Tibial nerve (tissue), 4 donors: ENCODE results near the gene ASF1A. TPM values are rescaled to one million over a fixed set of nuclear protein-coding genes. Genes with fewer than 3 reads are reported as not detected.

ENCODE experiments used
- DNase-seq, 2 donors: peaks; one replicate each; pipeline ENCODE4 v3.0.0-alpha.2; 2019; ENCODE audit warnings: low spot score in 2 of 2
- H3K27ac ChIP-seq, 4 donors: fragments of 200-600 bp; sonication (generic) in 3 of 4; one replicate each; pipeline ENCODE4 v1.5.1; 2017 to 2019; ENCODE audit warnings: mild to moderate bottlenecking in 1 of 4
- H3K27me3 ChIP-seq, 2 donors: fragments of 200-600 bp; sonication (generic) in 1 of 2; one replicate each; pipeline versions ENCODE4 v1.5.1 to v1.6.0; 2017 to 2019
- H3K36me3 ChIP-seq, 3 donors: fragments of 200-600 bp; sonication (generic); one replicate each; pipeline ENCODE4 v1.5.1; 2018 to 2019
- H3K4me1 ChIP-seq, 4 donors: fragments of 200-600 bp; sonication (generic) in 3 of 4; one replicate each; pipeline ENCODE4 v1.5.1; 2017 to 2019
- H3K4me3 ChIP-seq, 4 donors: fragments of 200-600 bp; sonication (generic) in 3 of 4; one replicate each; pipeline ENCODE4 v1.5.1; 2017 to 2019; ENCODE audit warnings: mild to moderate bottlenecking in 1 of 4, moderate library complexity in 1 of 4
- H3K9me3 ChIP-seq, 4 donors: fragments of 200-600 bp; sonication (generic) in 3 of 4; one replicate each; pipeline ENCODE4 v1.5.1; 2017 to 2019
- EP300 ChIP-seq, 2 donors: sonication (generic); formaldehyde crosslinking; IDR thresholded peaks; one replicate each; pipeline ENCODE4 v1.6.1; 2017; ENCODE audit warnings: antibody characterized with exemption in 2 of 2, mild to moderate bottlenecking in 1 of 2
- POLR2A ChIP-seq, 2 donors: fragments of 450-650 bp; IDR thresholded peaks; one replicate each; pipeline ENCODE4 v1.6.1; 2017; ENCODE audit warnings: antibody characterized with exemption in 2 of 2, mild to moderate bottlenecking in 2 of 2, moderate library complexity in 2 of 2
- WGBS, 2 donors: methylation state at CpG; one replicate each; pipeline ENCODE4 v1.1.5; 2018; 5-methylcytosine and 5-hydroxymethylcytosine counted together
- total RNA-seq, 4 donors: library from RNA; depleted of rRNA; stranded (reverse); fragments of >200 nt; gene quantifications; one replicate each; pipeline ENCODE4 v1.1.0, GENCODE V29; 2016
- TF ChIP-seq, protein P1 (sequence below), 5 experiments: fragments of 200-600 bp in 3 of 5; fragments of 450-650 bp in 2 of 5; sonication (generic) in 3 of 5; IDR thresholded peaks; one replicate each; pipeline ENCODE4 v1.5.1; 2016 to 2019; ENCODE audit warnings: antibody characterized with exemption in 5 of 5, mild to moderate bottlenecking in 3 of 5, moderate library complexity in 2 of 5

The ASF1A gene
- total RNA-seq, 4 donors from 2014 or later: 8.6 to 14.2 (median 13.0) TPM

DNA sequence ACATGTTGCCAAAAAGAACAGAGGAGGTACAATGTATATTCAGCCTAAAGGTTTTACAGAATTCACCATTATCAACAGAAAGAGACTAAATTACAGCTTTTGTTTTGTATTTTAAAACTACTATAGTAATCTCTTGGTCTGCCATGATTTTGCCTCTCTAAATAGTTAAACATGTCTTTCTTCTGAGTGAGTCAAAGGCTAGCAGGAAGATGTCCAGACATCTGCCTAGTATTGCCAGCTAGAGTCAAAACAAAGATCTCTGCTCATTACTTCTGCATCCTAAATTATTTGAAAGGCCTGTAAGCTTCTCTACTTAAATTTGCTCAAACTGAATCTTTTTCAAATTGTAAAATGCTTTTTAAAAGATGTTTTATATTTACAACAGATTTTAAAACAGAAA, 8.8 kb downstream of the ASF1A start:
- no peak for DNase-seq
- Histone ChIP-seq H3K9me3 (no peaks in the 10 kb centered on the region), H3K4me3 (no peak overlapping the region), H3K27ac (no peak overlapping the region), H3K27me3 (no peaks in the 10 kb centered on the region), H3K4me1 (peaks cover 0 to 25% (median 3%) of the 10 kb centered on the region in 4 donors), H3K36me3 (peaks cover 0 to 54% (median 0%) of the 10 kb centered on the region in 3 donors)
- TF ChIP-seq EP300 (IDR thresholded peaks at IDR 0.05): no peak
- no peak for TF ChIP-seq POLR2A (IDR thresholded peaks at IDR 0.05)
- TF ChIP-seq, protein P1, sequence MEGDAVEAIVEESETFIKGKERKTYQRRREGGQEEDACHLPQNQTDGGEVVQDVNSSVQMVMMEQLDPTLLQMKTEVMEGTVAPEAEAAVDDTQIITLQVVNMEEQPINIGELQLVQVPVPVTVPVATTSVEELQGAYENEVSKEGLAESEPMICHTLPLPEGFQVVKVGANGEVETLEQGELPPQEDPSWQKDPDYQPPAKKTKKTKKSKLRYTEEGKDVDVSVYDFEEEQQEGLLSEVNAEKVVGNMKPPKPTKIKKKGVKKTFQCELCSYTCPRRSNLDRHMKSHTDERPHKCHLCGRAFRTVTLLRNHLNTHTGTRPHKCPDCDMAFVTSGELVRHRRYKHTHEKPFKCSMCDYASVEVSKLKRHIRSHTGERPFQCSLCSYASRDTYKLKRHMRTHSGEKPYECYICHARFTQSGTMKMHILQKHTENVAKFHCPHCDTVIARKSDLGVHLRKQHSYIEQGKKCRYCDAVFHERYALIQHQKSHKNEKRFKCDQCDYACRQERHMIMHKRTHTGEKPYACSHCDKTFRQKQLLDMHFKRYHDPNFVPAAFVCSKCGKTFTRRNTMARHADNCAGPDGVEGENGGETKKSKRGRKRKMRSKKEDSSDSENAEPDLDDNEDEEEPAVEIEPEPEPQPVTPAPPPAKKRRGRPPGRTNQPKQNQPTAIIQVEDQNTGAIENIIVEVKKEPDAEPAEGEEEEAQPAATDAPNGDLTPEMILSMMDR (IDR thresholded peaks at IDR 0.05): no peak

- TF ChIP-seq, protein P1 (IDR thresholded peaks at IDR 0.05): no peak
- TF ChIP-seq POLR2A (IDR thresholded peaks at IDR 0.05): no peak
- no peak for TF ChIP-seq EP300 (IDR thresholded peaks at IDR 0.05)
- Histone ChIP-seq H3K4me3 (no peak overlapping the region), H3K4me1 (peaks cover 0 to 27% (median 3%) of the 10 kb centered on the region in 4 donors), H3K36me3 (peaks cover 0 to 58% (median 0%) of the 10 kb centered on the region in 3 donors), H3K27me3 (no peaks in the 10 kb centered on the region), H3K27ac (no peak overlapping the region), H3K9me3 (no peaks in the 10 kb centered on the region)
- WGBS, 2 donors: 44 to 53% methylated on average over 2 of the region's 2 CpGs
- DNase-seq: no peak
Measured at GRCh38 chr6:118903138-118903537, 9.2 kb downstream of the ASF1A start.

- no peaks in the 10 kb centered on the region for H3K27me3 ChIP-seq
- no peak for DNase-seq
- 93 to 94% methylated on average over 6 of the region's 6 CpGs for WGBS, 2 donors
- no peak overlapping the region for H3K27ac ChIP-seq
- H3K4me1 ChIP-seq: peaks cover 0 to 29% (median 3%) of the 10 kb centered on the region in 4 donors
- H3K9me3 ChIP-seq: no peaks in the 10 kb centered on the region
- peaks cover 0 to 63% (median 0%) of the 10 kb centered on the region in 3 donors for H3K36me3 ChIP-seq
- no peak overlapping the region for H3K4me3 ChIP-seq
- TF ChIP-seq, protein P1 (IDR thresholded peaks at IDR 0.05): no peak
- TF ChIP-seq EP300 (IDR thresholded peaks at IDR 0.05) (no peak), POLR2A (IDR thresholded peaks at IDR 0.05) (no peak)
Measured at GRCh38 chr6:118903691-118904090, 9.7 kb downstream of the ASF1A start.

DNA sequence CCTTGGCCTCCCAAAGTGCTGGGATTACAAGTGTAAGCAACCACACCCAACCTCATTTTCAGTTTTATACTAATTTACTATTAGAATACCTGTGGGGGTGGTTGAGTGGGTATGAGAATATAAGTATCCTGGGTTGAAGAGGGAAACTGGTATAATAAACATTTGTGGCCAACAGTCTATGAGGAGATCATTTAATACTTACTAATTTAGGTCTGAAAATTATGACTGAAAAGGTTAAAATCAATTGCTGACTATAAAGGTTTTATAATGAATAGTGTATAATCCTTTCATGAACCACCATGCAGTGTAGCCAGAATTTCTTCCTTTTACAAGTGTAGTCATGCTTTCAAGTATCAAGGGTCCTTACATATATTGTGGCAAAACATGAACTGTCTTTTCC, 11.1 kb downstream of the ASF1A start:
- no peak overlapping the region for H3K27ac ChIP-seq
- DNase-seq: no peak
- H3K36me3 ChIP-seq: peaks cover 0 to 67% (median 4%) of the 10 kb centered on the region in 3 donors
- H3K4me3 ChIP-seq: no peak overlapping the region
- peaks cover 0 to 16% (median 1%) of the 10 kb centered on the region in 4 donors for H3K4me1 ChIP-seq
- H3K27me3 ChIP-seq: no peaks in the 10 kb centered on the region
- TF ChIP-seq EP300 (IDR thresholded peaks at IDR 0.05) (no peak), POLR2A (IDR thresholded peaks at IDR 0.05) (no peak)
- TF ChIP-seq, protein P1 (IDR thresholded peaks at IDR 0.05): no peak
- H3K9me3 ChIP-seq: no peaks in the 10 kb centered on the region

DNA sequence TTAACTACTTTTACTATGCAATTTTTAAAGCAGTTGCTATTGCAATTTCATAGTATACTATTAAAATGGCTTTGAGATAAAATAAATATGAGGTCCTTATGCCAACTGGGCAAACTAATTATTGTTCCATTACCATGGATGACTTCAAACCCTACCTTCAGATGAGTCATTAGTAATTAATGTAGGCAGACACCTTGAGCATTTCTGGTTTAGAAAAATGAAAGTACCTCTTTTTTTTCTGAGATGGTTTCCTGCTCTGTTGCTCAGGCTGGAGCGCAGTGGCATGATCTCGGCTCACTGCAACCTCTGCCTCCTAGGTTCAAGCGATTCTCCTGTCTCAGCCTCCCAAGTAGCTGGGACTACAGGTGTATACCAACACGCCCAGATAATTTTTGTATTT, 11.9 kb downstream of the ASF1A start:
- Histone ChIP-seq H3K27me3 (no peaks in the 10 kb centered on the region), H3K4me1 (peaks cover 0 to 13% (median 0%) of the 10 kb centered on the region in 4 donors), H3K27ac (no peak overlapping the region), H3K4me3 (no peak overlapping the region), H3K36me3 (peaks cover 0 to 75% (median 4%) of the 10 kb centered on the region in 3 donors), H3K9me3 (no peaks in the 10 kb centered on the region)
- WGBS, 2 donors: 93 to 96% methylated on average over 4 of the region's 4 CpGs
- TF ChIP-seq, protein P1 (IDR thresholded peaks at IDR 0.05): no peak
- TF ChIP-seq POLR2A (IDR thresholded peaks at IDR 0.05) (no peak), EP300 (IDR thresholded peaks at IDR 0.05) (no peak)
- DNase-seq: no peak
